Renal cortex interstitium (tissue), 11 donors: ENCODE data around the gene TRIM56. TPM values are rescaled to one million over a fixed set of nuclear protein-coding genes. Genes with fewer than 3 reads are reported as not detected.
"Not testable (repeated sequence)": the region's sequence is repeated elsewhere in the genome, so short reads cannot be mapped to it uniquely, and the experiment has no call there.

Source experiments
- DNase-seq, 11 donors: peaks; one replicate each; pipeline ENCODE4 v3.0.0-alpha.2; 2013; ENCODE audit warnings: low read depth in 9 of 11, low spot score in 4 of 11; ENCODE audit errors: extremely low read depth in 1 of 11
- polyA plus RNA-seq, 3 donors: library from polyadenylated mRNA; unstranded; fragments of 120-200 nt; gene quantifications; one replicate each; pipeline ENCODE4 v1.2.1, GENCODE V29; 2013; ENCODE audit not compliant: insufficient read length in 3 of 3

TRIM56 gene
- polyA plus RNA-seq, 3 donors, result 16.9 to 22.3 (median 17.0) TPM

- DNase-seq, result no peak
Measured at GRCh38 chr7:101122933-101123702, 37.8 kb downstream of the TRIM56 start.

- no peak for DNase-seq
Measured at GRCh38 chr7:101123703-101124068, 38.4 kb downstream of the TRIM56 start.

- peak in 2 of 11 donors; percentile 36 to 41 for DNase-seq
Measured at GRCh38 chr7:101124376-101125056, 39.2 kb downstream of the TRIM56 start.

- DNase-seq, result peak in 1 of 11 donors; percentile 38
Measured at GRCh38 chr7:101125989-101126650, 40.8 kb downstream of the TRIM56 start.

DNA sequence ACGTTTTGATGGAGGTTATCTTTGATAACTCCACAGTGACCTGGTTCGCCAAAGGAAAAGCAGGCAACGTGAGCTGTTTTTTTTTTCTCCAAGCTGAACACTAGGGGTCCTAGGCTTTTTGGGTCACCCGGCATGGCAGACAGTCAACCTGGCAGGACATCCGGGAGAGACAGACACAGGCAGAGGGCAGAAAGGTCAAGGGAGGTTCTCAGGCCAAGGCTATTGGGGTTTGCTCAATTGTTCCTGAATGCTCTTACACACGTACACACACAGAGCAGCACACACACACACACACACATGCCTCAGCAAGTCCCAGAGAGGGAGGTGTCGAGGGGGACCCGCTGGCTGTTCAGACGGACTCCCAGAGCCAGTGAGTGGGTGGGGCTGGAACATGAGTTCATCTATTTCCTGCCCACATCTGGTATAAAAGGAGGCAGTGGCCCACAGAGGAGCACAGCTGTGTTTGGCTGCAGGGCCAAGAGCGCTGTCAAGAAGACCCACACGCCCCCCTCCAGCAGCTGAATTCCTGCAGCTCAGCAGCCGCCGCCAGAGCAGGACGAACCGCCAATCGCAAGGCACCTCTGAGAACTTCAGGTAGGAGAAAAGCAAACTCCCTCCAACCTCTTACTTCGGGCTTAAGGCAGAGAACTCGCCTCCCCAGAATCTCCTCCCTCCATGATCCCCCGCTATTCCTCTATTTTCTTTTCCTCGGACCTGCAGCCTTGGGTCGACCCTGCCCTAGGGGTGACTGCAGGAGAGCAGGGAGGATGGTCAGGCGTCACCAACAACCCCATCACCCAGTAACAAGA lies 41.6 kb downstream of the TRIM56 start, which contains the start of gene SERPINE1:
TSS of gene SERPINE1 (plus strand) at position 454 of the 809 bp plus-strand sequence. CDS start 1,290 bp downstream, outside the sequence.
- peak; percentile 71 to 93 (median 87) for DNase-seq

- no peak for DNase-seq
Measured at GRCh38 chr7:101127460-101128039, 42.3 kb downstream of the TRIM56 start.

DNA sequence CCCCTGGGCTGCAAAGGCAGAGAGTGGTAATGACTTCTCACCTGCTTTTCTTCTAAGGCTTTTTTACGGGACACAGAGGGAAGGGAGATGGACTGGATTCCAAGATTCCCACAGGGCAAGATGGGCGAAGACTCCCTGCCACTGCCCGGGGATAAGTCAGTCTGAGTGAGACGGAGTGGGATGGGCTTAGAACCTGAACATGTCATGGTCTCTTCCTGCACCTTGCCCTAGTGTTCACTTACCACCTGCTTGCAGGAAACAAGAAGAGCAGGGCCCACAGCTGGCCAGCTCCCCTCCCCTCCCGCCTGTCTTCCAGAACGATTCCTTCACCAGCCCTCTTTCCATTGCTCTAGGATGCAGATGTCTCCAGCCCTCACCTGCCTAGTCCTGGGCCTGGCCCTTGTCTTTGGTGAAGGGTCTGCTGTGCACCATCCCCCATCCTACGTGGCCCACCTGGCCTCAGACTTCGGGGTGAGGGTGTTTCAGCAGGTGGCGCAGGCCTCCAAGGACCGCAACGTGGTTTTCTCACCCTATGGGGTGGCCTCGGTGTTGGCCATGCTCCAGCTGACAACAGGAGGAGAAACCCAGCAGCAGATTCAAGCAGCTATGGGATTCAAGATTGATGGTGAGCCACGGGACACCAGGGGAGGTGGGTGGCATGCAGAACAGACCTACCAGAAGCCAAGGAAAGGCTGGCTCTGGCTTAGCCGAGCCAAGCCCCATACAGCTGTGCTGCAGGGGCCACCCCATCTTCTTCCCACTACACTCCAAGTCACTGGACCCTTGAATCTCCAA lies 43.0 kb downstream of the TRIM56 start:
- no peak for DNase-seq

DNA sequence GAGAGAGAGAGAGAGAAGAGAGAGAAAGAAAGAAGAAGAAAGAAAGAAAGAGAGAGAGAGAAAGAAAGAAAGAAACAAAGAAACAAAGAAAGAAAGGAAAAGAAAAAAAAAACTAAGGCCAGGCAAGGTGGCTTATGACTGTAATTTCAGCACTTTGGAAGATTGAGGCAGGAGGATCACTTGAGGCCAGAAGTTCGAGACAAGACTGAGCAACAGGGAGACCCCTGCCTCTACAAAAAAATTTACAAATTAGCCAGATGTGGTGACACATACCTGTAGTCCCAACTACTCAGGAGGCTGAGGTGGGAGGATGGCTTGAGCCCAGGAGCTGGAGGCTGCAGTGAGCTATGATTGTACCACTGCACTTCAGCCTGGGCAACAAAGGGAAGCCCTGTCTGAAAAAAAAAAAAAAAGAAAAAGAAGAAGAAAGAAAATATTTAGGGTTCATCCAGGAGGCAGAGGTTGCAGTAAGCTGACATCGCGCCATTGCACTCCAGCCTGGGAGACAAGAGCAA lies 44.4 kb downstream of the TRIM56 start:
- DNase-seq, result no peak

DNA sequence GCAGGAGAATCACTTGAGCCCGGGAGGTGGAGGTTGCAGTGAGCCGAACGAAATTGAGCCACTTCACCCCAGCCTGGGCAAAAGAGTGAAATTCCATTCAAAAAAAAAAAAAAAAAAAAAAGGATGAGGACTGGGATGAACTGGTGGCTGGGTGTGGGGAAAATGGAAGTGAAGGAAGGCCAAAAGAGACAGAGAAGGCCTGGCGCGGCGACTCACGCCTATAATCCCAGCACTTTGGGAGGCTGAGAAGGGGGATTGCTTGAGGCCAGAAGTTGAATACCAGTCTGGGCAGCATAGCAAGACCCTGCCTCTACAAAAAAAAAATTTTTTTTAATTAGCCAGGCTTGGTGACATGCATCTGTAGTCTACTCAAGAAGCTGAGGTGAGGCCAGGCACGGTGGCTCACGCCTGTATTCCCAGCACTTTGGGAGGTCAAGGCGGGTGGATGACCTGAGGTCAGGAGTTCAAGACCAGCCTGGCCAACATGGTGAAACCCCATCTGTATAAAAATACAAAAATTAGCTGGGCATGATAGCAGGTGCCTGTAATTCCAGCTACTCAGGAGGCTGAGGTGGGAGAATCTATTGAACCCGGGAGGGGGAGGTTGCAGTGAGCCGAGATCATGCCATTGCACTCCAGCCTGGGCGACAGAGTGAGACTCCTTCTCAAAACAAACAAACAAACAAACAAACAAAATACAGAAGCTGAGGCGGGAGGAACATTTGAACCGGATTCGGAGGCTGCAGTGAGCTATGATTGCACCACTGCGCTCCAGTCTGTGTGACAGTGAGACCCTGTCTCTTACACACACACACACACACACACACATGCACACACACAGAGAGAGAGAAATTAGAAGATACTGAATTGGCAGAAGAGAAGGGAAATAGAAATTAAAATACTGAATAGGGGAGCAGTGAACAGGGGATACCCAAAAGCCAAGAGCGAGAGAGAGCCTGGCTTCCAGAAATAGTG lies 47.6 kb downstream of the TRIM56 start:
- not testable (repeated sequence) for DNase-seq

DNA sequence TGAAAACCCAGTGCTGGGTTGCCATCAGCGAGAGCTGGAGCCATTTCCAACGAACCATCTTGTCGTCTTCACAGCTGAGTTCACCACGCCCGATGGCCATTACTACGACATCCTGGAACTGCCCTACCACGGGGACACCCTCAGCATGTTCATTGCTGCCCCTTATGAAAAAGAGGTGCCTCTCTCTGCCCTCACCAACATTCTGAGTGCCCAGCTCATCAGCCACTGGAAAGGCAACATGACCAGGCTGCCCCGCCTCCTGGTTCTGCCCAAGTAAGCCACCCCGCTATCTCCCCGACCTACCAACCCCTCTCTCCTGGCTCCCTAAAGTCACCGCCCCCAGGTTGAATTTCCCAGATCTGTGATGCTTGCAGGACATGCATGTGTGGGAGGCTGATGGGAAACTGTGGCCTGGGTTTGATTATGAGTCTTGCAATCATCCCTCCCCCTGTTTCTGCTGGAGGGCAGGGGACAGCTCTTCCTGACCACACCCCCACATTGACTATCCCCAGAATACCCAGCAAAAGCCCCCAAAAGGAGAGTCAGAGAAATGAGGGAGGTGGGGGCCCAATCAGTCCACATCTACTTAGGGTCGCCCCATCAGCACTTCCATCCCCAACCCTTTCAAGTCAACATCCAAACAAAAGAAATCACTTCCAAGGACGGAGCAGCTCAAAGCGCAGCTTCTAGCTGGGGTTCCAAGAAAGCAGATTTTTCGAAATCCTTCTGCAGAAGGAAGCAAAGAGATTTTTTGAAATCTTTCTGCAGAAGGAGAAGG lies 48.5 kb downstream of the TRIM56 start:
- no peak for DNase-seq

DNA sequence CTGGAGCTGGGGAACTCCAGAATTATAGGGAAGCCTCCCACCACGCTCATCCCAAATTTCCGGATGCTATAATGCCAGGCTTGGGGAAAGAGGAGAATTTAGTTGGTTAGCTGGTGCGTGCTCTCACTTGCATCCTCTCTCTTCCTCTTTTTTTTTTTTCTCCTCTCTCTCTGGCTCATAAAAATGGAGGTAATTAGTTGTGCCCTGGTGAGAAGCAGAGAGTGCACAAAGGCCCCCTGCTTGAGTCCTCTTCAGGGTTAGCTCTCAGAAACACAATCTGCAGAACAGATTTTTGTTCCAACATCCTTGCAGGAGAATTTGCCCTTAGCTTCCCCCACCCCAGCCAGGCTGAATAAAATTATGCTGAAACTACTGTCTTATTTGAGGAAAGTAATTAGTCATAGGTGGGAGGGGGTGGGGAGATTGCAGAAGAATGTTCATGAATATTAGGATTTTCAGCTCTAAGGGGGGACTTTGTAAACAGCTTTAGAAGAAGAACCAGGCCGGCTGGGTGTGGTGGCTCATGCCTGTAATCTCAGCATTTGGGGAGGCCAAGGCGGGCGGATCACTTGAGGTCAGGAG lies 49.2 kb downstream of the TRIM56 start:
- DNase-seq, result no peak

DNA sequence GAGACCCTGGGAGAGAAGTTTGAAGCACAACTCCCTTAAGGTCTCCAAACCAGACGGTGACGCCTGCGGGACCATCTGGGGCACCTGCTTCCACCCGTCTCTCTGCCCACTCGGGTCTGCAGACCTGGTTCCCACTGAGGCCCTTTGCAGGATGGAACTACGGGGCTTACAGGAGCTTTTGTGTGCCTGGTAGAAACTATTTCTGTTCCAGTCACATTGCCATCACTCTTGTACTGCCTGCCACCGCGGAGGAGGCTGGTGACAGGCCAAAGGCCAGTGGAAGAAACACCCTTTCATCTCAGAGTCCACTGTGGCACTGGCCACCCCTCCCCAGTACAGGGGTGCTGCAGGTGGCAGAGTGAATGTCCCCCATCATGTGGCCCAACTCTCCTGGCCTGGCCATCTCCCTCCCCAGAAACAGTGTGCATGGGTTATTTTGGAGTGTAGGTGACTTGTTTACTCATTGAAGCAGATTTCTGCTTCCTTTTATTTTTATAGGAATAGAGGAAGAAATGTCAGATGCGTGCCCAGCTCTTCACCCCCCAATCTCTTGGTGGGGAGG lies 52.5 kb downstream of the TRIM56 start:
- no peak for DNase-seq

DNA sequence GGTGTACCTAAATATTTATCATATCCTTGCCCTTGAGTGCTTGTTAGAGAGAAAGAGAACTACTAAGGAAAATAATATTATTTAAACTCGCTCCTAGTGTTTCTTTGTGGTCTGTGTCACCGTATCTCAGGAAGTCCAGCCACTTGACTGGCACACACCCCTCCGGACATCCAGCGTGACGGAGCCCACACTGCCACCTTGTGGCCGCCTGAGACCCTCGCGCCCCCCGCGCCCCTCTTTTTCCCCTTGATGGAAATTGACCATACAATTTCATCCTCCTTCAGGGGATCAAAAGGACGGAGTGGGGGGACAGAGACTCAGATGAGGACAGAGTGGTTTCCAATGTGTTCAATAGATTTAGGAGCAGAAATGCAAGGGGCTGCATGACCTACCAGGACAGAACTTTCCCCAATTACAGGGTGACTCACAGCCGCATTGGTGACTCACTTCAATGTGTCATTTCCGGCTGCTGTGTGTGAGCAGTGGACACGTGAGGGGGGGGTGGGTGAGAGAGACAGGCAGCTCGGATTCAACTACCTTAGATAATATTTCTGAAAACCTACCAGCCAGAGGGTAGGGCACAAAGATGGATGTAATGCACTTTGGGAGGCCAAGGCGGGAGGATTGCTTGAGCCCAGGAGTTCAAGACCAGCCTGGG lies 53.1 kb downstream of the TRIM56 start:
- DNase-seq, result no peak

- DNase-seq, result no peak
Measured at GRCh38 chr7:101140339-101140699, 55.0 kb downstream of the TRIM56 start.
